GM23338 (cell line): Measurements from ENCODE around the gene CHRNA5. TPM values are rescaled to one million over a fixed set of nuclear protein-coding genes. Genes with fewer than 3 reads are reported as not detected.

ENCODE experiments used
- ATAC-seq: fragments of 200-7000 bp; cut with Tn5 transposase; 3 replicates; pipeline ENCODE4 v1.9.1; 2020
- DNase-seq: peaks from one replicate; pipeline ENCODE4 v3.0.0-alpha.2; 2015; ENCODE audit warnings: low spot score
- H2AFZ ChIP-seq: fragments of 200-600 bp; sonication (generic); 2 replicates; pipeline ENCODE4 v1.8.0; 2016; ENCODE audit warnings: antibody characterized with exemption, mild to moderate bottlenecking, moderate library complexity
- H3F3A ChIP-seq: fragments of 200-600 bp; sonication (generic); replicated peaks from 2 replicates; pipeline ENCODE4 v1.8.0; 2017; ENCODE audit warnings: antibody characterized with exemption, mixed run types, low read depth
- H3K27ac ChIP-seq: fragments of 200-600 bp; sonication (generic); 2 replicates; pipeline ENCODE4 v1.6.1; 2016; ENCODE audit warnings: low read depth
- H3K27me3 ChIP-seq: fragments of 200-600 bp; sonication (generic); 2 replicates; pipeline ENCODE4 v1.8.0; 2016; ENCODE audit warnings: mild to moderate bottlenecking, mixed run types, moderate library complexity; ENCODE audit not compliant: insufficient read depth
- H3K36me3 ChIP-seq: fragments of 200-600 bp; sonication (generic); 2 replicates; pipeline ENCODE4 v1.8.0; 2016; ENCODE audit warnings: mild to moderate bottlenecking; ENCODE audit not compliant: insufficient read depth
- H3K4me1 ChIP-seq: fragments of 200-600 bp; sonication (generic); 2 replicates; pipeline ENCODE4 v1.8.0; 2016; ENCODE audit warnings: mild to moderate bottlenecking, moderate library complexity; ENCODE audit not compliant: insufficient read depth
- H3K4me2 ChIP-seq: fragments of 200-600 bp; sonication (generic); 2 replicates; pipeline ENCODE4 v1.7.1; 2017; ENCODE audit warnings: mixed run types
- H3K4me3 ChIP-seq: fragments of 200-600 bp; sonication (generic); 2 replicates; pipeline ENCODE4 v1.6.1; 2016; ENCODE audit warnings: mixed run types
- H3K79me2 ChIP-seq: fragments of 200-600 bp; sonication (generic); replicated peaks from 2 replicates; pipeline ENCODE4 v1.8.0; 2017; ENCODE audit warnings: mild to moderate bottlenecking; ENCODE audit not compliant: insufficient read depth
- H3K9me2 ChIP-seq: fragments of 200-600 bp; sonication (generic); 2 replicates; pipeline ENCODE4 v1.8.0; 2017; ENCODE audit not compliant: insufficient read depth
- H4K20me1 ChIP-seq: fragments of 200-600 bp; sonication (generic); replicated peaks from 2 replicates; pipeline ENCODE4 v1.8.0; 2017; ENCODE audit warnings: mild to moderate bottlenecking; ENCODE audit not compliant: insufficient read depth
- H3K27ac Mint-ChIP-seq: 2 replicates; pipeline ENCODE4 v1.8.0; 2020; ENCODE audit warnings: inconsistent platforms, mild to moderate bottlenecking, moderate library complexity, mixed read lengths
- H3K27me3 Mint-ChIP-seq: 3 replicates; pipeline ENCODE4 v1.8.0; 2022; ENCODE audit warnings: low read depth, mild to moderate bottlenecking, moderate library complexity, mixed read lengths, inconsistent platforms; ENCODE audit not compliant: insufficient read depth, poor library complexity
- H3K36me3 Mint-ChIP-seq: 3 replicates; pipeline ENCODE4 v1.8.0; 2021; ENCODE audit warnings: low read depth, mild to moderate bottlenecking, inconsistent platforms, moderate library complexity, mixed read lengths
- H3K4me1 Mint-ChIP-seq: 3 replicates; pipeline ENCODE4 v1.8.0; 2020; ENCODE audit warnings: mild to moderate bottlenecking, inconsistent platforms, mixed read lengths
- H3K4me3 Mint-ChIP-seq: 3 replicates; pipeline ENCODE4 v1.8.0; 2021; ENCODE audit warnings: moderate library complexity, mild to moderate bottlenecking, inconsistent platforms, mixed read lengths
- H3K9me3 Mint-ChIP-seq: 3 replicates; pipeline ENCODE4 v1.8.0; 2020; ENCODE audit warnings: moderate library complexity, mild to moderate bottlenecking, inconsistent platforms, mixed read lengths
- CREB1 ChIP-seq: fragments of 250-450 bp; sonication (Bioruptor Pico); IDR thresholded peaks from 2 replicates; pipeline ENCODE4 v1.5.0; 2020; ENCODE audit warnings: low read depth, mild to moderate bottlenecking, moderate library complexity
- EZH2 ChIP-seq: fragments of 200-600 bp; sonication (generic); IDR thresholded peaks from one replicate; pipeline ENCODE4 v1.8.0; 2017; ENCODE audit warnings: antibody characterized with exemption, mild to moderate bottlenecking, low read depth; ENCODE audit not compliant: unreplicated experiment
- EZH2phosphoT487 ChIP-seq: fragments of 200-600 bp; sonication (generic); IDR thresholded peaks from one replicate; pipeline ENCODE4 v1.8.1; 2018; ENCODE audit warnings: antibody characterized with exemption; ENCODE audit not compliant: unreplicated experiment
- JUNB ChIP-seq: IDR thresholded peaks from one replicate; pipeline ENCODE4 v1.6.1; 2016; ENCODE audit warnings: antibody characterized with exemption; ENCODE audit not compliant: unreplicated experiment
- NANOG ChIP-seq: IDR thresholded peaks from 2 replicates; pipeline ENCODE4 v1.6.1; 2016; ENCODE audit warnings: antibody characterized with exemption, borderline replicate concordance
- POLR2AphosphoS5 ChIP-seq: IDR thresholded peaks from 2 replicates; pipeline ENCODE4 v1.6.1; 2016; ENCODE audit warnings: antibody characterized with exemption, low read depth
- STAT1 ChIP-seq: IDR thresholded peaks from one replicate; pipeline ENCODE4 v1.6.1; 2016; ENCODE audit warnings: antibody characterized with exemption; ENCODE audit not compliant: unreplicated experiment
- ZNF114 ChIP-seq: fragments of 250-450 bp; sonication (Bioruptor Pico); IDR thresholded peaks from 2 replicates; pipeline ENCODE4 v1.5.0; 2020; ENCODE audit warnings: mild to moderate bottlenecking, moderate library complexity
- ZNF331 ChIP-seq: fragments of 250-450 bp; sonication (Bioruptor Pico); IDR thresholded peaks from 2 replicates; pipeline ENCODE4 v1.5.0; 2020; ENCODE audit warnings: low read depth, mild to moderate bottlenecking, moderate library complexity
- polyA plus RNA-seq: library from polyadenylated mRNA; unstranded; fragments of >200 nt; fragmentation: Nextera tagmentation; extraction: Ambion mirVana; gene quantifications from 2 replicates; pipeline ENCODE4 v1.2.1, GENCODE V29; 2016
- total RNA-seq: library from RNA; depleted of rRNA; stranded (reverse); fragments of >200 nt; shearing (Covaris generic); gene quantifications from 2 replicates; pipeline ENCODE4 v1.2.3, GENCODE V29; 2014
- TF ChIP-seq, protein P1 (sequence below): fragments of 250-450 bp; sonication (Bioruptor Pico); IDR thresholded peaks from 2 replicates; pipeline ENCODE4 v1.5.0; 2020; ENCODE audit warnings: mild to moderate bottlenecking, moderate library complexity
- TF ChIP-seq, protein P2 (sequence below): IDR thresholded peaks from one replicate; pipeline ENCODE4 v1.6.1; 2018; ENCODE audit warnings: antibody characterized with exemption; ENCODE audit not compliant: unreplicated experiment
- TF ChIP-seq, protein P3 (sequence below), 2 experiments: fragments of 200-600 bp in 1 of 2; sonication (generic) in 1 of 2; conservative IDR thresholded peaks; 2 replicates each; pipeline versions ENCODE4 v1.5.1 to v1.6.1; 2016 to 2017; ENCODE audit warnings: antibody characterized with exemption in 2 of 2, low read depth in 2 of 2, mild to moderate bottlenecking in 2 of 2, moderate library complexity in 1 of 2
- TF ChIP-seq, protein P4 (sequence below): IDR thresholded peaks from 2 replicates; pipeline ENCODE4 v1.6.1; 2016; ENCODE audit warnings: antibody characterized with exemption

Gene CHRNA5
- total and polyA plus RNA-seq, 2 experiments from 2014 or later, result 19.6 to 23.3 TPM

- H3K4me2 ChIP-seq, result no peak overlapping the region
- H3K9me2 ChIP-seq, result no peaks in the 10 kb centered on the region
- DNase-seq (no peak), ATAC-seq (no peak)
- no peak for TF ChIP-seq EZH2
- TF ChIP-seq EZH2phosphoT487, result no peak
- TF ChIP-seq POLR2AphosphoS5, result no peak
- TF ChIP-seq CREB1 (CRISPR knock-in tag), result no peak
- TF ChIP-seq ZNF114 (CRISPR knock-in tag), result no peak
- TF ChIP-seq STAT1, result no peak
- TF ChIP-seq ZNF331 (CRISPR knock-in tag), result no peak
- TF ChIP-seq, protein P1, sequence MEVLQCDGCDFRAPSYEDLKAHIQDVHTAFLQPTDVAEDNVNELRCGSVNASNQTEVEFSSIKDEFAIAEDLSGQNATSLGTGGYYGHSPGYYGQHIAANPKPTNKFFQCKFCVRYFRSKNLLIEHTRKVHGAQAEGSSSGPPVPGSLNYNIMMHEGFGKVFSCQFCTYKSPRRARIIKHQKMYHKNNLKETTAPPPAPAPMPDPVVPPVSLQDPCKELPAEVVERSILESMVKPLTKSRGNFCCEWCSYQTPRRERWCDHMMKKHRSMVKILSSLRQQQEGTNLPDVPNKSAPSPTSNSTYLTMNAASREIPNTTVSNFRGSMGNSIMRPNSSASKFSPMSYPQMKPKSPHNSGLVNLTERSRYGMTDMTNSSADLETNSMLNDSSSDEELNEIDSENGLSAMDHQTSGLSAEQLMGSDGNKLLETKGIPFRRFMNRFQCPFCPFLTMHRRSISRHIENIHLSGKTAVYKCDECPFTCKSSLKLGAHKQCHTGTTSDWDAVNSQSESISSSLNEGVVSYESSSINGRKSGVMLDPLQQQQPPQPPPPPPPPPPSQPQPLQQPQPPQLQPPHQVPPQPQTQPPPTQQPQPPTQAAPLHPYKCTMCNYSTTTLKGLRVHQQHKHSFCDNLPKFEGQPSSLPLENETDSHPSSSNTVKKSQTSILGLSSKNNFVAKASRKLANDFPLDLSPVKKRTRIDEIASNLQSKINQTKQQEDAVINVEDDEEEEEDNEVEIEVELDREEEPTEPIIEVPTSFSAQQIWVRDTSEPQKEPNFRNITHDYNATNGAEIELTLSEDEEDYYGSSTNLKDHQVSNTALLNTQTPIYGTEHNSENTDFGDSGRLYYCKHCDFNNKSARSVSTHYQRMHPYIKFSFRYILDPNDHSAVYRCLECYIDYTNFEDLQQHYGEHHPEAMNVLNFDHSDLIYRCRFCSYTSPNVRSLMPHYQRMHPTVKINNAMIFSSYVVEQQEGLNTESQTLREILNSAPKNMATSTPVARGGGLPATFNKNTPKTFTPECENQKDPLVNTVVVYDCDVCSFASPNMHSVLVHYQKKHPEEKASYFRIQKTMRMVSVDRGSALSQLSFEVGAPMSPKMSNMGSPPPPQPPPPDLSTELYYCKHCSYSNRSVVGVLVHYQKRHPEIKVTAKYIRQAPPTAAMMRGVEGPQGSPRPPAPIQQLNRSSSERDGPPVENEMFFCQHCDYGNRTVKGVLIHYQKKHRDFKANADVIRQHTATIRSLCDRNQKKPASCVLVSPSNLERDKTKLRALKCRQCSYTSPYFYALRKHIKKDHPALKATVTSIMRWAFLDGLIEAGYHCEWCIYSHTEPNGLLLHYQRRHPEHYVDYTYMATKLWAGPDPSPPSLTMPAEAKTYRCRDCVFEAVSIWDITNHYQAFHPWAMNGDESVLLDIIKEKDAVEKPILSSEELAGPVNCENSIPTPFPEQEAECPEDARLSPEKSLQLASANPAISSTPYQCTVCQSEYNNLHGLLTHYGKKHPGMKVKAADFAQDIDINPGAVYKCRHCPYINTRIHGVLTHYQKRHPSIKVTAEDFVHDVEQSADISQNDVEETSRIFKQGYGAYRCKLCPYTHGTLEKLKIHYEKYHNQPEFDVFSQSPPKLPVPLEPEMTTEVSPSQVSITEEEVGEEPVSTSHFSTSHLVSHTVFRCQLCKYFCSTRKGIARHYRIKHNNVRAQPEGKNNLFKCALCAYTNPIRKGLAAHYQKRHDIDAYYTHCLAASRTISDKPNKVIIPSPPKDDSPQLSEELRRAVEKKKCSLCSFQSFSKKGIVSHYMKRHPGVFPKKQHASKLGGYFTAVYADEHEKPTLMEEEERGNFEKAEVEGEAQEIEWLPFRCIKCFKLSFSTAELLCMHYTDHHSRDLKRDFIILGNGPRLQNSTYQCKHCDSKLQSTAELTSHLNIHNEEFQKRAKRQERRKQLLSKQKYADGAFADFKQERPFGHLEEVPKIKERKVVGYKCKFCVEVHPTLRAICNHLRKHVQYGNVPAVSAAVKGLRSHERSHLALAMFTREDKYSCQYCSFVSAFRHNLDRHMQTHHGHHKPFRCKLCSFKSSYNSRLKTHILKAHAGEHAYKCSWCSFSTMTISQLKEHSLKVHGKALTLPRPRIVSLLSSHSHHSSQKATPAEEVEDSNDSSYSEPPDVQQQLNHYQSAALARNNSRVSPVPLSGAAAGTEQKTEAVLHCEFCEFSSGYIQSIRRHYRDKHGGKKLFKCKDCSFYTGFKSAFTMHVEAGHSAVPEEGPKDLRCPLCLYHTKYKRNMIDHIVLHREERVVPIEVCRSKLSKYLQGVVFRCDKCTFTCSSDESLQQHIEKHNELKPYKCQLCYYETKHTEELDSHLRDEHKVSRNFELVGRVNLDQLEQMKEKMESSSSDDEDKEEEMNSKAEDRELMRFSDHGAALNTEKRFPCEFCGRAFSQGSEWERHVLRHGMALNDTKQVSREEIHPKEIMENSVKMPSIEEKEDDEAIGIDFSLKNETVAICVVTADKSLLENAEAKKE, result no peak
- TF ChIP-seq, protein P2, sequence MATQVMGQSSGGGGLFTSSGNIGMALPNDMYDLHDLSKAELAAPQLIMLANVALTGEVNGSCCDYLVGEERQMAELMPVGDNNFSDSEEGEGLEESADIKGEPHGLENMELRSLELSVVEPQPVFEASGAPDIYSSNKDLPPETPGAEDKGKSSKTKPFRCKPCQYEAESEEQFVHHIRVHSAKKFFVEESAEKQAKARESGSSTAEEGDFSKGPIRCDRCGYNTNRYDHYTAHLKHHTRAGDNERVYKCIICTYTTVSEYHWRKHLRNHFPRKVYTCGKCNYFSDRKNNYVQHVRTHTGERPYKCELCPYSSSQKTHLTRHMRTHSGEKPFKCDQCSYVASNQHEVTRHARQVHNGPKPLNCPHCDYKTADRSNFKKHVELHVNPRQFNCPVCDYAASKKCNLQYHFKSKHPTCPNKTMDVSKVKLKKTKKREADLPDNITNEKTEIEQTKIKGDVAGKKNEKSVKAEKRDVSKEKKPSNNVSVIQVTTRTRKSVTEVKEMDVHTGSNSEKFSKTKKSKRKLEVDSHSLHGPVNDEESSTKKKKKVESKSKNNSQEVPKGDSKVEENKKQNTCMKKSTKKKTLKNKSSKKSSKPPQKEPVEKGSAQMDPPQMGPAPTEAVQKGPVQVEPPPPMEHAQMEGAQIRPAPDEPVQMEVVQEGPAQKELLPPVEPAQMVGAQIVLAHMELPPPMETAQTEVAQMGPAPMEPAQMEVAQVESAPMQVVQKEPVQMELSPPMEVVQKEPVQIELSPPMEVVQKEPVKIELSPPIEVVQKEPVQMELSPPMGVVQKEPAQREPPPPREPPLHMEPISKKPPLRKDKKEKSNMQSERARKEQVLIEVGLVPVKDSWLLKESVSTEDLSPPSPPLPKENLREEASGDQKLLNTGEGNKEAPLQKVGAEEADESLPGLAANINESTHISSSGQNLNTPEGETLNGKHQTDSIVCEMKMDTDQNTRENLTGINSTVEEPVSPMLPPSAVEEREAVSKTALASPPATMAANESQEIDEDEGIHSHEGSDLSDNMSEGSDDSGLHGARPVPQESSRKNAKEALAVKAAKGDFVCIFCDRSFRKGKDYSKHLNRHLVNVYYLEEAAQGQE, result no peak
- TF ChIP-seq, protein P3, sequence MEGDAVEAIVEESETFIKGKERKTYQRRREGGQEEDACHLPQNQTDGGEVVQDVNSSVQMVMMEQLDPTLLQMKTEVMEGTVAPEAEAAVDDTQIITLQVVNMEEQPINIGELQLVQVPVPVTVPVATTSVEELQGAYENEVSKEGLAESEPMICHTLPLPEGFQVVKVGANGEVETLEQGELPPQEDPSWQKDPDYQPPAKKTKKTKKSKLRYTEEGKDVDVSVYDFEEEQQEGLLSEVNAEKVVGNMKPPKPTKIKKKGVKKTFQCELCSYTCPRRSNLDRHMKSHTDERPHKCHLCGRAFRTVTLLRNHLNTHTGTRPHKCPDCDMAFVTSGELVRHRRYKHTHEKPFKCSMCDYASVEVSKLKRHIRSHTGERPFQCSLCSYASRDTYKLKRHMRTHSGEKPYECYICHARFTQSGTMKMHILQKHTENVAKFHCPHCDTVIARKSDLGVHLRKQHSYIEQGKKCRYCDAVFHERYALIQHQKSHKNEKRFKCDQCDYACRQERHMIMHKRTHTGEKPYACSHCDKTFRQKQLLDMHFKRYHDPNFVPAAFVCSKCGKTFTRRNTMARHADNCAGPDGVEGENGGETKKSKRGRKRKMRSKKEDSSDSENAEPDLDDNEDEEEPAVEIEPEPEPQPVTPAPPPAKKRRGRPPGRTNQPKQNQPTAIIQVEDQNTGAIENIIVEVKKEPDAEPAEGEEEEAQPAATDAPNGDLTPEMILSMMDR (conservative IDR thresholded peaks at IDR 0.05; ENCODE audit: low read depth in 2 of 2), result no peak
- no peak for TF ChIP-seq JUNB
- TF ChIP-seq NANOG, result no peak
- TF ChIP-seq, protein P4, sequence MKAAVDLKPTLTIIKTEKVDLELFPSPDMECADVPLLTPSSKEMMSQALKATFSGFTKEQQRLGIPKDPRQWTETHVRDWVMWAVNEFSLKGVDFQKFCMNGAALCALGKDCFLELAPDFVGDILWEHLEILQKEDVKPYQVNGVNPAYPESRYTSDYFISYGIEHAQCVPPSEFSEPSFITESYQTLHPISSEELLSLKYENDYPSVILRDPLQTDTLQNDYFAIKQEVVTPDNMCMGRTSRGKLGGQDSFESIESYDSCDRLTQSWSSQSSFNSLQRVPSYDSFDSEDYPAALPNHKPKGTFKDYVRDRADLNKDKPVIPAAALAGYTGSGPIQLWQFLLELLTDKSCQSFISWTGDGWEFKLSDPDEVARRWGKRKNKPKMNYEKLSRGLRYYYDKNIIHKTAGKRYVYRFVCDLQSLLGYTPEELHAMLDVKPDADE, result no peak
- H3K79me2 ChIP-seq, result no peaks in the 10 kb centered on the region
- H3K4me1 Mint-ChIP-seq, result no peaks in the 10 kb centered on the region; the same call in 2 of the 3 replicates
- H3F3A ChIP-seq, result no peaks in the 10 kb centered on the region
- H3K4me3 ChIP-seq, result no peak overlapping the region
- no peaks in the 10 kb centered on the region for H4K20me1 ChIP-seq
- no peaks in the 10 kb centered on the region; the same call in 1 of the 2 replicates for H3K27me3 ChIP-seq
- no peak overlapping the region for H3K27ac Mint-ChIP-seq
- no peak overlapping the region for H2AFZ ChIP-seq
- no peak overlapping the region for H3K27ac ChIP-seq
- H3K4me3 Mint-ChIP-seq, result no peak overlapping the region
- no peaks in the 10 kb centered on the region for H3K27me3 Mint-ChIP-seq
- H3K9me3 Mint-ChIP-seq, result no peaks in the 10 kb centered on the region; the same call in 2 of the 3 replicates
- no peaks in the 10 kb centered on the region for H3K4me1 ChIP-seq
- H3K36me3 ChIP-seq, result no peaks in the 10 kb centered on the region
- peaks cover under 1% of the 10 kb centered on the region; the same call in 2 of the 3 replicates for H3K36me3 Mint-ChIP-seq
Observed at GRCh38 chr15:78628227-78628626, 62.9 kb downstream of the CHRNA5 start.
